ENCODE results near the gene OR2V2.
"Not testable (repeated sequence)": the region's sequence is repeated elsewhere in the genome, so short reads cannot be mapped to it uniquely, and the experiment has no call there.

Gene OR2V2

DNA sequence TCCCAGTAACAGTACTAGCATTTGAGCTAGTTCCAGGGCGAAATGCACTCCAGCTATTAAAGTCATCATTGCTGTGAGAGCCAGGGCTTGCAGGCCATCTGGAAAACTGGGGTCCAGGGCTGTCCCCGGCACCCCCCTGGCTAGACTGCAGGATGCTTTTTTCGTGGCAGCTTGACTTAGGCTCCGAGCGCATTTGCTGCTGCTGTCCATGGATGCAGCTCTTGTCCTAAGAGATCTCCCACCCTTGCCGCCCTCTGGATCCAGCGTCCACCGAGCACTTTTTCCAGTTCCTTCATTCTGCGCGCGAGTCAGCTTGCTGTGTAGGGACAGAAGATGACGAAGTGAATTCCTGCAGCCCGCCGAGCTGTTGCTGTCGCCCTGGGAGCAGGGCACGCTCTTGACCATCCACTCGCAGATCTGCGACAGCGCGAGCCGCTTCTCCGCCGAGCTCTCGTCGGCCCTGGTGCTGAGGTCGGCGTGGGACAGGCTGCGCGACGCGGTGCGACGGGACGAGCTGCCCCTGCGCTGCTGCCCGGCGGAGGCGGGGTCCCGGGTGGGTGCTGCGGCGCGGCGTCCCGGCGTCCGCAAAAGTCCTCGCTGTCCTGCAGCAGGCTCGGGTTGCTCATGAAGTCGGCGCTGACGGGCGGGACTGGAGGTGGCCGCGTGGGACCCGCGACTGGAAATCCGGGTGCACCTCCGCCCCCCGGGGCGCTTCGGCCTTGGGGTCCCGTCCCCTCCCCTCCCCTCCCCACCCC is 47.1 kb upstream of the OR2V2 start:
- no peaks in the 10 kb centered on the region for H4K20me1 ChIP-seq (ENCODE audit: control insufficient read depth, insufficient read depth, low read depth, low read length)
- H3K36me3 ChIP-seq (ENCODE audit: control insufficient read depth, low read length): no peaks in the 10 kb centered on the region
- no peaks in the 10 kb centered on the region for H3F3A ChIP-seq (ENCODE audit: control insufficient read depth, insufficient read depth)
- no peak overlapping the region for H3K4me2 ChIP-seq (ENCODE audit: low read length)
- no peak overlapping the region for H3K4me3 ChIP-seq (ENCODE audit: low read length)
- H3K79me2 ChIP-seq (ENCODE audit: control insufficient read depth, low read length): no peaks in the 10 kb centered on the region
- no peaks in the 10 kb centered on the region for H3K9me2 ChIP-seq (replicated peaks; ENCODE audit: control insufficient read depth, low read length)
- no peak overlapping the region for H3K27ac ChIP-seq (ENCODE audit: low read depth, low read length)
- peaks cover under 1% of the 10 kb centered on the region; the same call in 1 of the 2 replicates for H3K4me1 ChIP-seq (ENCODE audit: control insufficient read depth, low read length)
- H3K27me3 ChIP-seq (ENCODE audit: control insufficient read depth, low read length): peaks cover 12% of the 10 kb centered on the region
- TF ChIP-seq CTCF (IDR thresholded peaks at IDR 0.05; ENCODE audit: low read depth, low read length, poor library complexity, severe bottlenecking) (no peak), EZH2phosphoT487 (IDR thresholded peaks at IDR 0.05; ENCODE audit: borderline replicate concordance, low read length) (no peak)
- H3K9me3 ChIP-seq (ENCODE audit: control insufficient read depth, insufficient read depth, low read length): no peaks in the 10 kb centered on the region

GRCh38 chr5:181101030-181101641 is 46.2 kb upstream of the OR2V2 start:
- H3K79me2 ChIP-seq (ENCODE audit: control insufficient read depth, low read length): not testable (repeated sequence)

DNA sequence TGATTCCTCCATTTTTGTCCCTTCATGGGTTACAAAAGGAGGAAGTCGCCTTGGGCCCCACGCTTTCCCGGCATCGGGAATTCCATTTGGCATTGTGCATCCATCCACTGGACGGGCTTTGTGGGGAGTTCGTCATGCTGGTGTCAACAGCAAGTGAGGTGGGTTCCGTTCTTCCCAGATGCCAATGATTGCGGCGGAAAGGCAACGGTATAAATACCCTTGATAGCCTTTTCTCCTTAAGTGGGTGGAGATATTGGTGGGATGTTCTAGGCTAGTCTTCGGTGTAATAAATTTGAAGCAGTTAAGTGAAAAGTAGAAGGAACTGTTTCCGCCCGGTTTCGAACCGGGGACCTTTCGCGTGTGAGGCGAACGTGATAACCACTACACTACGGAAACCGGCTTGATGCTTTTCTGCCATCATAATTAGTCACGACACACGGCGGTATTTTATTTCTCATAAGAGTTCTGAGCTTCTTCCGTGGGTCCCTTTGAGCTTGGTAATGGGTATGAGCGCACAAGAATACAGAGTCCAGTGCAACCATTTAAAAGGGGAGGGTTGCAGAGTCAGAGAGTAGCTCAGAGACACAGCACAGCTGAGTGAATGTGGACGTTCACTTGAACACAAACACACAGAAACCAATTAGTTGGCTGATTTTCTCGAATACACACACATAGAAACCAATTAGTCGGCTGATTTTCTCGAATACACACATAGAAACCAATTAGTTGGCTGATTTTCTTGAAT is 45.3 kb upstream of the OR2V2 start:
- not testable (repeated sequence) for H3K4me2 ChIP-seq (ENCODE audit: low read length); H3K9me2 ChIP-seq (replicated peaks; ENCODE audit: control insufficient read depth, low read length); H3K4me3 ChIP-seq (ENCODE audit: low read length); H3K9me3 ChIP-seq (ENCODE audit: control insufficient read depth, insufficient read depth, low read length); H3K4me1 ChIP-seq (ENCODE audit: control insufficient read depth, low read length); H3K27ac ChIP-seq (ENCODE audit: low read depth, low read length); H3F3A ChIP-seq (ENCODE audit: control insufficient read depth, insufficient read depth); H3K36me3 ChIP-seq (ENCODE audit: control insufficient read depth, low read length); H3K79me2 ChIP-seq (ENCODE audit: control insufficient read depth, low read length); H4K20me1 ChIP-seq (ENCODE audit: control insufficient read depth, insufficient read depth, low read depth, low read length)
- H3K27me3 ChIP-seq (ENCODE audit: control insufficient read depth, low read length): peaks cover 12% of the 10 kb centered on the region

More at GRCh38 chr5:181101030-181101641, 46.2 kb upstream of the OR2V2 start:
- not testable (repeated sequence) for H3K27ac ChIP-seq (ENCODE audit: low read depth, low read length); H3K4me3 ChIP-seq (ENCODE audit: low read length); H3K4me2 ChIP-seq (ENCODE audit: low read length); H3K36me3 ChIP-seq (ENCODE audit: control insufficient read depth, low read length); H3K9me2 ChIP-seq (replicated peaks; ENCODE audit: control insufficient read depth, low read length); H3K9me3 ChIP-seq (ENCODE audit: control insufficient read depth, insufficient read depth, low read length); H4K20me1 ChIP-seq (ENCODE audit: control insufficient read depth, insufficient read depth, low read depth, low read length); H3K4me1 ChIP-seq (ENCODE audit: control insufficient read depth, low read length); H3F3A ChIP-seq (ENCODE audit: control insufficient read depth, insufficient read depth)
- peaks cover 12% of the 10 kb centered on the region for H3K27me3 ChIP-seq (ENCODE audit: control insufficient read depth, low read length)

DNA sequence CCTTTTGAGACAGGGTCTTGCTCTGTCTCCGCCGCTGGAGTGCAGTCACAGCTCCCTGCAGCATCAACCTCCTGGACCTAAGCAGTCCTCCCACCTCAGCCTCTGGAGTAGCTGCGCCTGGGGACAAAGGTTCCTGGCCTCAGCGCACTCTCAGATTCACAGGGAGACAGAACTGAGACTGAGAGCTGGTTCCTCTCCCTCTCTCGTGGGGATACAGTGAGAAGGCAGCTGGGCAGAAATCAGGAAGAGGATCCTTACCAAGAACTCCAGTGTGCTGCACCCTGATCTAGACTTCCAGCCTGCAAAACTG is 43.2 kb upstream of the OR2V2 start:
- H3K4me2 ChIP-seq (ENCODE audit: low read length); H3K27ac ChIP-seq (ENCODE audit: low read depth, low read length); H3K4me1 ChIP-seq (ENCODE audit: control insufficient read depth, low read length); H3K9me3 ChIP-seq (ENCODE audit: control insufficient read depth, insufficient read depth, low read length); H3K27me3 ChIP-seq (ENCODE audit: control insufficient read depth, low read length); H3F3A ChIP-seq (ENCODE audit: control insufficient read depth, insufficient read depth); H4K20me1 ChIP-seq (ENCODE audit: control insufficient read depth, insufficient read depth, low read depth, low read length); H3K4me3 ChIP-seq (ENCODE audit: low read length); H3K36me3 ChIP-seq (ENCODE audit: control insufficient read depth, low read length); H3K79me2 ChIP-seq (ENCODE audit: control insufficient read depth, low read length); H3K9me2 ChIP-seq (replicated peaks; ENCODE audit: control insufficient read depth, low read length): not testable (repeated sequence)

GRCh38 chr5:181104606-181105390 is 42.6 kb upstream of the OR2V2 start:
- not testable (repeated sequence) for H3K79me2 ChIP-seq (ENCODE audit: control insufficient read depth, low read length); H3K27ac ChIP-seq (ENCODE audit: low read depth, low read length); H3F3A ChIP-seq (ENCODE audit: control insufficient read depth, insufficient read depth); H3K36me3 ChIP-seq (ENCODE audit: control insufficient read depth, low read length); H3K27me3 ChIP-seq (ENCODE audit: control insufficient read depth, low read length); H3K4me1 ChIP-seq (ENCODE audit: control insufficient read depth, low read length); H3K9me2 ChIP-seq (replicated peaks; ENCODE audit: control insufficient read depth, low read length); H3K9me3 ChIP-seq (ENCODE audit: control insufficient read depth, insufficient read depth, low read length); H3K4me2 ChIP-seq (ENCODE audit: low read length); H3K4me3 ChIP-seq (ENCODE audit: low read length); H4K20me1 ChIP-seq (ENCODE audit: control insufficient read depth, insufficient read depth, low read depth, low read length)

Data from DOHH2 (cell line).